OCI-LY3 (cell line): ENCODE results near the gene KIAA1328.

Experiments
- H2AFZ ChIP-seq: fragments of 200-600, 300-600 bp; shearing (Covaris generic); 2 replicates; pipeline ENCODE4 v1.6.0; 2014; ENCODE audit warnings: antibody characterized with exemption, low read depth, low read length
- H3K27ac ChIP-seq: fragments of 200-600, 300-600 bp; sonication (generic); 2 replicates; pipeline ENCODE4 v1.5.1; 2014; ENCODE audit warnings: mild to moderate bottlenecking, low read length, moderate library complexity, mixed read lengths
- H3K27me3 ChIP-seq: fragments of 200-600, 300-600 bp; sonication (generic); 2 replicates; pipeline ENCODE4 v1.6.1; 2014; ENCODE audit warnings: low read depth, low read length, mixed read lengths
- H3K36me3 ChIP-seq: fragments of 200-600, 300-600 bp; sonication (generic); replicated peaks from 2 replicates; pipeline ENCODE3; 2014; ENCODE audit warnings: low read depth, low read length, mixed read lengths
- H3K4me1 ChIP-seq: fragments of 300-600, 200-600 bp; sonication (generic); 2 replicates; pipeline ENCODE4 v1.6.1; 2014; ENCODE audit warnings: low read length, mixed read lengths
- H3K4me2 ChIP-seq: fragments of 200-600, 300-600 bp; sonication (generic); 2 replicates; pipeline ENCODE4 v1.6.1; 2014; ENCODE audit warnings: low read length, mixed read lengths
- H3K4me3 ChIP-seq: fragments of 300-600, 200-600 bp; sonication (generic); 2 replicates; pipeline ENCODE4 v1.5.1; 2014; ENCODE audit warnings: antibody characterized with exemption, mild to moderate bottlenecking, low read length, moderate library complexity
- H3K79me2 ChIP-seq: fragments of 300-600, 200-600 bp; shearing (Covaris generic); 2 replicates; pipeline ENCODE4 v1.6.1; 2014; ENCODE audit warnings: mild to moderate bottlenecking, low read length, mixed read lengths
- H3K9ac ChIP-seq: fragments of 300-600, 200-600 bp; shearing (Covaris generic); 2 replicates; pipeline ENCODE4 v1.6.0; 2014; ENCODE audit warnings: mild to moderate bottlenecking, low read length, moderate library complexity
- H3K9me3 ChIP-seq: fragments of 200-600, 300-600 bp; shearing (Covaris generic); 2 replicates; pipeline ENCODE4 v1.6.1; 2014; ENCODE audit warnings: low read length, mixed read lengths; ENCODE audit not compliant: insufficient read depth
- H4K20me1 ChIP-seq: fragments of 200-600, 300-600 bp; sonication (generic); 2 replicates; pipeline ENCODE4 v1.6.1; 2016; ENCODE audit warnings: low read length, mixed read lengths; ENCODE audit not compliant: insufficient read depth
- CTCF ChIP-seq: fragments of 200-600, 300-600 bp; sonication (generic); IDR thresholded peaks from 2 replicates; pipeline ENCODE4 v1.5.1; 2014; ENCODE audit warnings: antibody characterized with exemption, low read length, low read depth
- EZH2phosphoT487 ChIP-seq: fragments of 200-600 bp; shearing (Covaris generic); IDR thresholded peaks from 2 replicates; pipeline ENCODE4 v1.6.1; 2018; ENCODE audit warnings: antibody characterized with exemption, mixed run types, low read depth

Gene KIAA1328

GRCh38 chr18:37084912-37085311, 256.0 kb downstream of the KIAA1328 start:
- Histone ChIP-seq H3K27me3 (no peaks in the 10 kb centered on the region), H4K20me1 (no peaks in the 10 kb centered on the region), H2AFZ (no peak overlapping the region), H3K79me2 (no peaks in the 10 kb centered on the region), H3K4me3 (no peak overlapping the region), H3K27ac (no peak overlapping the region), H3K4me1 (no peaks in the 10 kb centered on the region), H3K9me3 (no peaks in the 10 kb centered on the region), H3K9ac (no peak overlapping the region), H3K36me3 (no peaks in the 10 kb centered on the region), H3K4me2 (no peak overlapping the region)
- no peak for TF ChIP-seq CTCF
- no peak for TF ChIP-seq EZH2phosphoT487

DNA sequence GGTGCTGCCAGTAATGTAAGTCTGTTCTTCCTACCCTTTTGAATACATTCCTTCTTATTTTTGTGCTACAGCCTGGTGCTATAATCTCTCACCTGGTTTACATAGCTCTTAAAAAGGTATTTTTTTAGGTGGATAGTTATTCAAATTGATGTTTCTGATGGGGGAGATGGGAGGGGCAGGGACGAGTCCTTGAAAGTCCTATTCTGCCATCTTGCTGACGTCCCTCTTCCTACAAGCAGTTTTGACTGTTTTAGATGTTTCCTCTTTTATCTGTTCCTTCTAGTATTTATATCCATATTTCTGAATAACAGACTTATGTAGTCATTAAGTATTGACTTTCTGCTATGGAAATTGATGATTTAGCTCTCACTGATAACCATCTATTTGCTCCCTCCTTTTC, 256.4 kb downstream of the KIAA1328 start:
- no peak overlapping the region for H3K4me2 ChIP-seq
- no peak overlapping the region for H3K4me3 ChIP-seq
- no peak overlapping the region for H2AFZ ChIP-seq

DNA sequence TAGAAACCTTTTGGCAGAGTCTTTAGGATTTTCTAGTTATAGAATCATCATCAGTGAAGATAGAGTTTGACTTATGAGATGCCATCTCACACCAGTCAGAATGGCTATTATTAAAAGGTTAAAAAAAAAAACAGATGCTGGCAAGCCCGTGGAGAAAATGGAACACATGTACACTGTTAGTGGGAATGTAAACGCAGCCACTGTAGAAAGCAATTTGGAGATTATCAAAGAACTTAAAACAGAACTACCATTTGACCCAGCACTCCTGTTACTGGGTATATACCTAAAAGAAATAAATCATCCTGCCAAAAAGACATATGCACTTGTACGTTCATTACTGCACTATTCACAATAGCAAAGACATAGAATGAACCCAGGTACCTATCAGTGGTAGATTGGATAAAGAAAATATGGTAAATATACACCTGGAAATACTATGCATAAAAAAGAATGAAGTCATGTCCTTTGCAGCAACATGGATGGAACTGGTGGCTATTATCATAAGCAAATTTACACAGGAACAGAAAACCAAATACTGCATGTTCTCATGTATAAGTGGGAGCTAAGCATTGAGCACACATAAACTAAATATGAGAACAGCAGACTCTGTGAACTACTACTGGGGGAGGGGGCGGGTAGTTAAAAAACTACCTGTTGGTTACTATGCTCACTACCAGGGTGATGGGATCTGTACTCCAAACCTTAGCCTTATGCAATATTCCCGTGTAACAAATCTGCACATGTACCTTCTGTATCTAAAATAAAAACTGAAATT, 279.0 kb downstream of the KIAA1328 start:
- H3K27me3 ChIP-seq: no peaks in the 10 kb centered on the region
- no peak for TF ChIP-seq CTCF
- no peak for TF ChIP-seq EZH2phosphoT487
- no peak overlapping the region for H3K4me2 ChIP-seq
- no peaks in the 10 kb centered on the region for H3K4me1 ChIP-seq
- H3K27ac ChIP-seq: no peak overlapping the region
- H4K20me1 ChIP-seq: no peaks in the 10 kb centered on the region
- 0 out of 2 replicates have a peak, but pooled peaks cover 4% of the 10 kb centered on the region for H3K9me3 ChIP-seq
- H3K4me3 ChIP-seq: no peak overlapping the region
- no peak overlapping the region for H2AFZ ChIP-seq
- H3K79me2 ChIP-seq: no peaks in the 10 kb centered on the region
- H3K36me3 ChIP-seq: no peaks in the 10 kb centered on the region
- H3K9ac ChIP-seq: no peak overlapping the region

More for the DNA sequence above, 256.4 kb downstream of the KIAA1328 start:
- Histone ChIP-seq H3K4me1 (no peaks in the 10 kb centered on the region), H3K9me3 (no peaks in the 10 kb centered on the region), H3K27ac (no peak overlapping the region), H3K79me2 (no peaks in the 10 kb centered on the region), H4K20me1 (no peaks in the 10 kb centered on the region), H3K36me3 (no peaks in the 10 kb centered on the region), H3K27me3 (no peaks in the 10 kb centered on the region), H3K9ac (no peak overlapping the region)
- TF ChIP-seq EZH2phosphoT487 (no peak), CTCF (no peak)

DNA sequence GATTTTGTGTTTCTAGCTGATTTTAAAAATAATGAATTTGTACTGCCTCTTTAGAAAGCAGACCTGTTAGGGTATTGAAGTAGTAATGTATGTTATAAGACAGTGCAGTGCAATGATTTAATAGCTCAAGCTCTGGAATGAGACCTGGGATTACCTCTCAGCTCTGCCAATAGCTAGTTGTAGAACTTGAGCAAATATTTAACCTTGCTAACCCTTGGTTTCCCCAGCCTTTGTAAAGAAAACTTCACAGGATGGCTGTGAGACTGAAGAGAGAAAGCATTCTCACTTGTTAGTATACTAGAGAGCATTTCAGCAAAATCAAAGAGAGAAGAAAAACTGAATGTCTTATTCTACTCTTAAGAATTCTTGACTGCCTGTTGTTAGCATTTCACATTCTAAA, 293.9 kb downstream of the KIAA1328 start:
- no peaks in the 10 kb centered on the region for H3K79me2 ChIP-seq
- no peak overlapping the region for H3K4me3 ChIP-seq
- H3K4me2 ChIP-seq: no peak overlapping the region
- TF ChIP-seq EZH2phosphoT487: no peak
- no peak for TF ChIP-seq CTCF
- H3K9ac ChIP-seq: no peak overlapping the region
- H3K36me3 ChIP-seq: no peaks in the 10 kb centered on the region
- H2AFZ ChIP-seq: no peak overlapping the region
- H3K4me1 ChIP-seq: no peaks in the 10 kb centered on the region
- no peak overlapping the region for H3K27ac ChIP-seq
- no peaks in the 10 kb centered on the region for H3K27me3 ChIP-seq
- no peaks in the 10 kb centered on the region for H4K20me1 ChIP-seq
- no peaks in the 10 kb centered on the region for H3K9me3 ChIP-seq
